Vagina (tissue), 2 donors: ENCODE data around the gene PGLYRP2. TPM values are rescaled to one million over a fixed set of nuclear protein-coding genes. Genes with fewer than 3 reads are reported as not detected.

ENCODE experiments used
- DNase-seq, 2 donors: peaks; one replicate each; pipeline ENCODE4 v3.0.0-alpha.2; 2017; ENCODE audit errors: extremely low spot score in 2 of 2
- H3K27ac ChIP-seq: fragments of 200-600 bp; sonication (generic); one replicate; pipeline ENCODE4 v1.5.1; 2019
- H3K27me3 ChIP-seq: fragments of 200-600 bp; sonication (generic); one replicate; pipeline ENCODE4 v1.5.1; 2019
- H3K36me3 ChIP-seq, 2 donors: fragments of 200-600 bp; sonication (generic); one replicate each; pipeline ENCODE4 v1.5.1; 2017 to 2019
- H3K4me1 ChIP-seq: fragments of 200-600 bp; sonication (generic); one replicate; pipeline ENCODE4 v1.5.1; 2019
- H3K4me3 ChIP-seq, 2 donors: fragments of 200-600 bp; sonication (generic); 1 replicate in 1 of 2; 2 replicates in 1 of 2; pipeline ENCODE4 v1.5.1; 2016 to 2019
- H3K9me3 ChIP-seq: fragments of 200-600 bp; sonication (generic); one replicate; pipeline ENCODE4 v1.5.1; 2019
- POLR2A ChIP-seq, 2 donors: fragments of 450-650 bp; IDR thresholded peaks; one replicate each; pipeline ENCODE4 v1.6.1; 2017; ENCODE audit warnings: antibody characterized with exemption in 2 of 2, mild to moderate bottlenecking in 2 of 2, moderate library complexity in 2 of 2
- POLR2AphosphoS5 ChIP-seq, 2 donors: sonication (generic); formaldehyde crosslinking; IDR thresholded peaks; one replicate each; pipeline ENCODE4 v1.9.0; 2017; ENCODE audit warnings: antibody characterized with exemption in 2 of 2, mild to moderate bottlenecking in 2 of 2, low read depth in 1 of 2; ENCODE audit not compliant: insufficient read depth in 1 of 2
- intact Hi-C: fragments of 100-400 bp; cut with DNase I; formaldehyde crosslinking; loops from one replicate; pipeline ENCODE4 v1.15.1; 2023
- total RNA-seq: library from RNA; depleted of rRNA; stranded (reverse); fragments of >200 nt; gene quantifications from one replicate; pipeline ENCODE4 v1.2.3, GENCODE V29; 2016
- TF ChIP-seq, protein P1 (sequence below), 3 experiments: fragments of 450-650 bp in 2 of 3; fragments of 200-600 bp in 1 of 3; sonication (generic) in 1 of 3; IDR thresholded peaks; one replicate each; pipeline ENCODE4 v1.5.1; 2017 to 2019; ENCODE audit warnings: antibody characterized with exemption in 3 of 3, mild to moderate bottlenecking in 2 of 3, moderate library complexity in 2 of 3

PGLYRP2 gene, protein sequence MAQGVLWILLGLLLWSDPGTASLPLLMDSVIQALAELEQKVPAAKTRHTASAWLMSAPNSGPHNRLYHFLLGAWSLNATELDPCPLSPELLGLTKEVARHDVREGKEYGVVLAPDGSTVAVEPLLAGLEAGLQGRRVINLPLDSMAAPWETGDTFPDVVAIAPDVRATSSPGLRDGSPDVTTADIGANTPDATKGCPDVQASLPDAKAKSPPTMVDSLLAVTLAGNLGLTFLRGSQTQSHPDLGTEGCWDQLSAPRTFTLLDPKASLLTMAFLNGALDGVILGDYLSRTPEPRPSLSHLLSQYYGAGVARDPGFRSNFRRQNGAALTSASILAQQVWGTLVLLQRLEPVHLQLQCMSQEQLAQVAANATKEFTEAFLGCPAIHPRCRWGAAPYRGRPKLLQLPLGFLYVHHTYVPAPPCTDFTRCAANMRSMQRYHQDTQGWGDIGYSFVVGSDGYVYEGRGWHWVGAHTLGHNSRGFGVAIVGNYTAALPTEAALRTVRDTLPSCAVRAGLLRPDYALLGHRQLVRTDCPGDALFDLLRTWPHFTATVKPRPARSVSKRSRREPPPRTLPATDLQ
- not detected for total RNA-seq

DNA sequence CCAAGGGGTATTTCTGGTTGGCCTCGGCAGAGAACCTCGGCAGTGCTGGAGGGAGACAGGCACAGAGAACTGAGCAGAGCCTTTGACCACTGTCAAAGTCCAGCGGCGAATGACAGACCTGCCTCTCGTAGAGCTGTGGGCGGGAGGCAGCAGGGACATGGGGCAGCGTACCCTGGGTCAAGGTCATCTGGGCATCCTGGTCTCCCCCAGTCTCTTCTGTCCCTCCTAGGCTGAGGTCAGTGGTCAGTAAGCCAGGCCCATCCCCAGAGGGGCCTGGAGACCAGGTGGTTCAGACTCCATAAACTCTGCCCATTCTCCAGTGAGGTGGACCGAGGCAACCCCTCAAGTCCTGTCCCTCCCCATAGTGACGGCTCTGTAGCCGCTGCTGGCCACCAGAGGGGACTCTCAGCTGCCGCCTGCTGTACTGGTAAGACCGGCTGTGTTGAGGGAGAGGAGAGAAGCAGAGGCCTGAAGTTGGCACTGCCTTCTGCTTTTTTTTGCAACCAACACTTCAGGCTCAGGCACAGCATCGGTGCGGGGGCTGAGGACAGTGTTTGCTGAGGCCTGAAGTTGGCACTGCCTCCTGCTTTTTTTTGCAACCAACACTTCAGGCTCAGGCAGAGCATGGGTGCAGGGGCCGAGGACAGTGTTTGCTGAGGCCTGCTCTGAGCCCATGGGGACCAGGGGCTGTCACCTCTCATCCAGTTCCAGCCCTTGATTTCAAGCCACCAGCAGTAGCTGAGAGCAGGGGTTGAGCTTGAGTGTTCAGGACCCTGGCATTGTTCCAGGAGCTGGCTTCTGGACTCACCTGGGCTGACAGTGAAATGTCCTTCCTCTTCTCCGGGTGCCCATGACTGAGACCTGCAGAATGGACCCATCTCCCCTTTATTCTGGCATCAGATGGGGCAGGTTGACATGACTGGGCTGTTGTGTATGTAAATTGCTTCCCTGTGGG lies at the start of gene PGLYRP2:
Gene PGLYRP2, minus strand, starts transcription at position 111 of the 955 bp plus-strand sequence. CDS start 130 bp downstream, outside the sequence.
- no peaks in the 10 kb centered on the region for H3K4me1 ChIP-seq
- intact Hi-C loops: no loop called here
- H3K27ac ChIP-seq: no peak within 1 kb of the TSS
- no peak for TF ChIP-seq POLR2A (IDR thresholded peaks at IDR 0.05)
- TF ChIP-seq, protein P1, sequence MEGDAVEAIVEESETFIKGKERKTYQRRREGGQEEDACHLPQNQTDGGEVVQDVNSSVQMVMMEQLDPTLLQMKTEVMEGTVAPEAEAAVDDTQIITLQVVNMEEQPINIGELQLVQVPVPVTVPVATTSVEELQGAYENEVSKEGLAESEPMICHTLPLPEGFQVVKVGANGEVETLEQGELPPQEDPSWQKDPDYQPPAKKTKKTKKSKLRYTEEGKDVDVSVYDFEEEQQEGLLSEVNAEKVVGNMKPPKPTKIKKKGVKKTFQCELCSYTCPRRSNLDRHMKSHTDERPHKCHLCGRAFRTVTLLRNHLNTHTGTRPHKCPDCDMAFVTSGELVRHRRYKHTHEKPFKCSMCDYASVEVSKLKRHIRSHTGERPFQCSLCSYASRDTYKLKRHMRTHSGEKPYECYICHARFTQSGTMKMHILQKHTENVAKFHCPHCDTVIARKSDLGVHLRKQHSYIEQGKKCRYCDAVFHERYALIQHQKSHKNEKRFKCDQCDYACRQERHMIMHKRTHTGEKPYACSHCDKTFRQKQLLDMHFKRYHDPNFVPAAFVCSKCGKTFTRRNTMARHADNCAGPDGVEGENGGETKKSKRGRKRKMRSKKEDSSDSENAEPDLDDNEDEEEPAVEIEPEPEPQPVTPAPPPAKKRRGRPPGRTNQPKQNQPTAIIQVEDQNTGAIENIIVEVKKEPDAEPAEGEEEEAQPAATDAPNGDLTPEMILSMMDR (IDR thresholded peaks at IDR 0.05): peak in 2 of 3 experiments; percentile 22 to 28
- no peak for TF ChIP-seq POLR2AphosphoS5 (IDR thresholded peaks at IDR 0.05; ENCODE audit: insufficient read depth in 1 of 2, low read depth in 1 of 2)
- no peak within 1 kb of the TSS for H3K4me3 ChIP-seq
- H3K27me3 ChIP-seq: no peaks in the 10 kb centered on the region
- no peaks in the 10 kb centered on the region for H3K36me3 ChIP-seq
- no peaks in the 10 kb centered on the region for H3K9me3 ChIP-seq
- no peak for DNase-seq

DNA sequence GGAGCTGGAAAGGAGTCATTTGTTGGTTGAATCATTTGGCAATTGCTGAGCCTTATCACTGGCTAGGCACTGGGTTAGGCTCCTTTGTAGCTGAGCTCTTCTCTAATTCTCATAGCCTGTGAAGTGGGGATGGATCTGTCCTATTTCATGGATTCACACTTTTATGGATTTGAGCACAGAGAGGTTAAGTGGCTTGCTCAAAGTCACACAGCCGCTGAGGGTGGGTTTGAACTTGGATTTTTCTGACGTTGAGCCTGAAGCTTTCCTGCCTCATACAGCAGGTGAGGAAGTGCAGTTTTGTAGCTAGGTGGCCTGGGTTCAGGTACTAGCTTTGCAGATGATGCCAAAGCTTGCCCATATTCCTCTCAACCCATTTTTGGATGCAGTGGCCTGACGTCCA lies 48.4 kb upstream of the PGLYRP2 start:
- no peak for DNase-seq
- Histone ChIP-seq H3K27ac (no peak overlapping the region), H3K4me3 (no peak overlapping the region), H3K36me3 (no peaks in the 10 kb centered on the region), H3K9me3 (no peaks in the 10 kb centered on the region), H3K27me3 (no peaks in the 10 kb centered on the region), H3K4me1 (no peaks in the 10 kb centered on the region)
- TF ChIP-seq POLR2A (IDR thresholded peaks at IDR 0.05): no peak
- intact Hi-C loops: no loop called here

DNA sequence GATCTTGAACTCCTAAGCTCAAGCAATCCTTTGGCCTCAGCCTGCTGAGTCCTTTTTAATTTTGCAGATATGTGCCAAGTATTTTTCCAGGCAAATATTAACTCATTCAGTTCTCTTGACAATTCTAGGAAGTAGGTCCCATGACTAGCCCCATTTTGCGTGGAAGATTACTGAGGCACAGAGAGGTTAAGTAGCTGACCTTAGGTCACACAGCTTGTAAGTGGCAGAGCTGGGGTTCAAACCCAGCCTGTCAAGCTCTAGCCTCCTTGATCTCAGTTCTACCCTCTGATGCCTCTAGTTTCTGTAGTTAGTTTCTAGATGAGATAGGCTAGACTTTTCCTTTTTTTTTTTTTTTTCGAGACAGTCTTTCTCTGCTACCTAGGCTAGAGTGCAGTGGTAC lies 47.1 kb upstream of the PGLYRP2 start:
- Histone ChIP-seq H3K4me3 (no peak overlapping the region), H3K27ac (no peak overlapping the region), H3K9me3 (no peaks in the 10 kb centered on the region), H3K36me3 (no peaks in the 10 kb centered on the region), H3K4me1 (no peaks in the 10 kb centered on the region), H3K27me3 (no peaks in the 10 kb centered on the region)
- DNase-seq: no peak
- intact Hi-C loops: no loop called here
- TF ChIP-seq POLR2AphosphoS5 (IDR thresholded peaks at IDR 0.05; ENCODE audit: insufficient read depth in 1 of 2, low read depth in 1 of 2) (no peak), POLR2A (IDR thresholded peaks at IDR 0.05) (no peak)
- TF ChIP-seq, protein P1 (IDR thresholded peaks at IDR 0.05): no peak

DNA sequence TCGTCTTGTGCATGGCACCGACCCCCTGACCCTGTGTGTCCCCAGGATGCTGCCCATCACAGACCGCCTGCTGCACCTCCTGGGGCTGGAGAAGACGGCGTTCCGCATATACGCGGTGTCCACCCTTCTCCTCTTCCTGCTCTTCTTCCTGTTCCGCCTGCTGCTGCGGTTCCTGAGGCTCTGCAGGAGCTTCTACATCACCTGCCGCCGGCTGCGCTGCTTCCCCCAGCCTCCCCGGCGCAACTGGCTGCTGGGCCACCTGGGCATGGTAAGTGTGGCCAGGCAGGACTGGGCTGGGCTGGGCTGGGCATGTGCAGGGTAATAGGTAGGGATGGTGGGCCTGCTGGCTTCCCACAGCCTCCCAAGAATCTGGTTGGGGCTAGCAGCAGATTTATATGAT lies 46.0 kb upstream of the PGLYRP2 start:
- intact Hi-C loops: no loop called here
- Histone ChIP-seq H3K36me3 (no peaks in the 10 kb centered on the region), H3K9me3 (no peaks in the 10 kb centered on the region), H3K4me3 (no peak overlapping the region), H3K4me1 (no peaks in the 10 kb centered on the region), H3K27me3 (no peaks in the 10 kb centered on the region), H3K27ac (no peak overlapping the region)
- TF ChIP-seq, protein P1 (IDR thresholded peaks at IDR 0.05): no peak
- TF ChIP-seq POLR2A (IDR thresholded peaks at IDR 0.05) (no peak), POLR2AphosphoS5 (IDR thresholded peaks at IDR 0.05; ENCODE audit: insufficient read depth in 1 of 2, low read depth in 1 of 2) (no peak)
- DNase-seq: no peak

DNA sequence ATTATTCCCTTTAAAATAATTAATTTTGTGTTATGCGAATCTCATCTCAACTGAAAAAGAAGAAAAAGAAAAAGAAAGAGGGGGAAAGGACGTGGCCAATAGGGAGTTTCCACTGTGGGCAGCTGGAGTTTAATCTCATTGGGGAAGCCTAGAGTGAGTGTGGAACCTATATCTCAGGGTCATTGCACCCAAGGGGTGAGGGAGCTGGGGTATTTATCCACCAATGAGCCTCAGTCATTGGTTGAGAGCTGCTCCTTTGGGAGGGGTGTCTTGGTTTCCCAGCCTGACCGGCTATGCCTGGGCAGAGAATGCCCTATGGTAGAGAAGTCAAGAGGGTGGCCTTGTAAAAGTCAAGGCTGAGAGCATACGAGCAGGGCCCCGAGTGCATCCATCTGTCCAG lies 45.5 kb upstream of the PGLYRP2 start:
- Histone ChIP-seq H3K27me3 (no peaks in the 10 kb centered on the region), H3K4me3 (no peak overlapping the region), H3K9me3 (no peaks in the 10 kb centered on the region), H3K36me3 (no peaks in the 10 kb centered on the region), H3K4me1 (no peaks in the 10 kb centered on the region), H3K27ac (no peak overlapping the region)
- intact Hi-C loops: no loop called here
- TF ChIP-seq, protein P1 (IDR thresholded peaks at IDR 0.05): no peak
- TF ChIP-seq POLR2AphosphoS5 (IDR thresholded peaks at IDR 0.05; ENCODE audit: insufficient read depth in 1 of 2, low read depth in 1 of 2): no peak
- no peak for TF ChIP-seq POLR2A (IDR thresholded peaks at IDR 0.05)
- DNase-seq: no peak
